GM21576 (cell line): Measurements from ENCODE around the gene PLBD2.

Experiments used
- ATAC-seq: cut with Tn5 transposase; IDR thresholded peaks from one replicate; pipeline ENCODE4 v1.9.1; 2021; ENCODE audit warnings: mild to moderate bottlenecking, moderate library complexity; ENCODE audit not compliant: unreplicated experiment

The PLBD2 gene

DNA sequence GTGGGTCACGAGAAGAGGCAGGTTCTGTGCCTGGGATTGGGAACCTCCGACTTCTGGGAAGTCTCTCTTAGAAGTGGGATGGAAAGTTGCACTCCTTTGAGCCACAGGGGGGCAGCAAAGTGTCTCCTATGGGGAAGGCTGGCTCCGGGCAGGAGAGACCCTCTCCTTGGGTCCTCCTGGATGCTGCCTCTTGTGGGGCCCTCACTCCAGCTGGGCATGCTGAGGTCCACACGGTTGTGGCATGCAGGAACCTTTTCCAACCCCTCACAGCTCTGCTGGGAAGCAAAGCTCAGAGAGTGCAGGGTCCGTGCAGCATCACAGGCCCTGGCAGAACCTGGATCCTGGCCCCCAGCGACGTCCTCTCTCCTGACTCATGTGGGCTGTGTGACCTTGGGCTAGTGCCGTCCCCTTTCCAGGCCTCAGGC lies 81.2 kb downstream of the PLBD2 start:
- no peak for ATAC-seq

GRCh38 chr12:113440336-113440735 lies 81.9 kb downstream of the PLBD2 start:
- ATAC-seq = no peak
